Fibroblast of lung (primary cell): ENCODE results near the gene POLG. TPM values are rescaled to one million over a fixed set of nuclear protein-coding genes. Genes with fewer than 3 reads are reported as not detected.

Experiments
- DNase-seq, 2 donors: peaks; one replicate each; pipeline versions ENCODE4 v3.0.0 to v3.0.0-alpha.2; 2010; ENCODE audit warnings: low read depth in 2 of 2
- H2AFZ ChIP-seq: 2 replicates; pipeline ENCODE4 v1.5.1; 2012; ENCODE audit warnings: low read length, control low read depth, inconsistent platforms
- H3K27ac ChIP-seq: 2 replicates; pipeline ENCODE4 v1.5.1; 2011; ENCODE audit warnings: low read length, control low read depth; ENCODE audit not compliant: insufficient read depth
- H3K27me3 ChIP-seq: 2 replicates; pipeline ENCODE4 v1.5.1; 2011; ENCODE audit warnings: mild to moderate bottlenecking, low read length; ENCODE audit not compliant: control insufficient read depth, insufficient read depth
- H3K36me3 ChIP-seq: 2 replicates; pipeline ENCODE4 v1.5.1; 2011; ENCODE audit warnings: low read length; ENCODE audit not compliant: control insufficient read depth, insufficient read depth
- H3K4me1 ChIP-seq: 2 replicates; pipeline ENCODE4 v1.5.1; 2011; ENCODE audit warnings: low read length; ENCODE audit not compliant: control insufficient read depth, insufficient read depth; ENCODE audit errors: extremely low read depth
- H3K4me2 ChIP-seq: 2 replicates; pipeline ENCODE4 v1.5.1; 2011; ENCODE audit warnings: low read length, control low read depth; ENCODE audit not compliant: insufficient read depth; ENCODE audit errors: extremely low read depth
- H3K4me3 ChIP-seq, 4 experiments: fragments of 200-600 bp in 1 of 4; sonication (generic) in 1 of 4; replicated peaks in 1 of 4; 2 replicates each; pipeline ENCODE4 v1.5.1; 2011 to 2016; ENCODE audit warnings: low read length in 4 of 4, low read depth in 3 of 4, mild to moderate bottlenecking in 3 of 4, control low read depth in 2 of 4, inconsistent platforms in 1 of 4, mixed read lengths in 1 of 4; ENCODE audit not compliant: insufficient read depth in 1 of 4; ENCODE audit errors: control extremely low read depth in 1 of 4
- H3K79me2 ChIP-seq: 2 replicates; pipeline ENCODE4 v1.5.1; 2012; ENCODE audit warnings: mild to moderate bottlenecking, low read length, inconsistent platforms; ENCODE audit not compliant: control insufficient read depth, insufficient read depth
- H3K9ac ChIP-seq: 2 replicates; pipeline ENCODE4 v1.5.1; 2011; ENCODE audit warnings: mild to moderate bottlenecking, low read length, control low read depth; ENCODE audit not compliant: insufficient read depth
- H3K9me3 ChIP-seq: 2 replicates; pipeline ENCODE4 v1.5.1; 2012; ENCODE audit warnings: low read depth, low read length; ENCODE audit not compliant: control insufficient read depth, insufficient read depth
- H4K20me1 ChIP-seq: 2 replicates; pipeline ENCODE4 v1.5.1; 2011; ENCODE audit warnings: low read length; ENCODE audit not compliant: control insufficient read depth, insufficient read depth; ENCODE audit errors: extremely low read depth
- CTCF ChIP-seq, 2 donors: IDR thresholded peaks in 1 of 2; conservative IDR thresholded peaks in 1 of 2; 1 replicate in 1 of 2; 2 replicates in 1 of 2; pipeline ENCODE4 v1.5.1; 2011 to 2012; ENCODE audit warnings: low read length in 2 of 2, control low read depth in 1 of 2, inconsistent platforms in 1 of 2, low read depth in 1 of 2, mild to moderate bottlenecking in 1 of 2
- EZH2 ChIP-seq: IDR thresholded peaks from 2 replicates; pipeline ENCODE4 v1.5.1; 2012; ENCODE audit warnings: low read length, control low read depth, mild to moderate bottlenecking; ENCODE audit errors: missing control alignments
- polyA plus RNA-seq, 2 donors: library from polyadenylated mRNA; depleted of rRNA in 1 of 2; stranded (reverse) in 1 of 2; unstranded in 1 of 2; fragments of >200 nt; gene quantifications; 2 replicates each; pipeline ENCODE4 v1.2.1, GENCODE V29; 2011 to 2012; ENCODE audit warnings: missing spikeins in 1 of 2
- total RNA-seq: library from RNA; depleted of rRNA; stranded (reverse); fragments of >200 nt; gene quantifications from 2 replicates; pipeline ENCODE4 v1.2.1, GENCODE V29; 2014

The POLG gene
- total and polyA plus RNA-seq, 2 donors (not counting 1 experiment from before 2014, with no cell fraction given): 20.4 to 61.3 TPM

- Histone ChIP-seq H3K4me2 (no peak overlapping the region), H3K79me2 (no peaks in the 10 kb centered on the region), H3K9ac (no peak overlapping the region), H3K36me3 (no peaks in the 10 kb centered on the region), H3K4me3 (no peak overlapping the region), H3K27ac (no peak overlapping the region), H2AFZ (no peak overlapping the region), H3K9me3 (no peaks in the 10 kb centered on the region), H4K20me1 (no peaks in the 10 kb centered on the region), H3K27me3 (peaks cover 90% of the 10 kb centered on the region), H3K4me1 (no peaks in the 10 kb centered on the region)
- no peak for DNase-seq
- no peak for TF ChIP-seq CTCF (conservative IDR thresholded peaks at IDR 0.05 in 1 of 2, IDR thresholded peaks at IDR 0.05 in 1 of 2; ENCODE audit: low read depth in 1 of 2, low read length in 2 of 2)
These were observed 32.2 kb upstream of the POLG start for GRCh38 chr15:89366656-89367393.

- Histone ChIP-seq H3K4me1 (no peaks in the 10 kb centered on the region), H3K27ac (no peak overlapping the region)
These were observed 30.9 kb upstream of the POLG start for GRCh38 chr15:89365462-89366065.

More at GRCh38 chr15:89365462-89366065, 30.9 kb upstream of the POLG start:
- Histone ChIP-seq H3K27me3 (peaks cover 89% of the 10 kb centered on the region), H3K4me2 (no peak overlapping the region), H4K20me1 (no peaks in the 10 kb centered on the region), H3K9ac (no peak overlapping the region), H3K79me2 (no peaks in the 10 kb centered on the region), H3K4me3 (no peak overlapping the region), H2AFZ (no peak overlapping the region), H3K9me3 (no peaks in the 10 kb centered on the region), H3K36me3 (no peaks in the 10 kb centered on the region)
- TF ChIP-seq EZH2: no peak
- no peak for TF ChIP-seq CTCF (conservative IDR thresholded peaks at IDR 0.05 in 1 of 2, IDR thresholded peaks at IDR 0.05 in 1 of 2; ENCODE audit: low read depth in 1 of 2, low read length in 2 of 2)
- DNase-seq: no peak
